KMS-11 (cell line): Measurements from ENCODE around the gene DUOX2.

Experiments used
- H2AFZ ChIP-seq: fragments of 200-600 bp; sonication (generic); 2 replicates; pipeline ENCODE4 v1.6.1; 2016; ENCODE audit warnings: antibody characterized with exemption, mixed run types, low read depth
- H3K27ac ChIP-seq: fragments of 200-600 bp; sonication (generic); 2 replicates; pipeline ENCODE4 v1.6.1; 2016; ENCODE audit warnings: mild to moderate bottlenecking, mixed run types
- H3K27me3 ChIP-seq: fragments of 200-600 bp; sonication (generic); 2 replicates; pipeline ENCODE4 v1.6.1; 2017; ENCODE audit warnings: mild to moderate bottlenecking, low read depth, mixed run types, moderate library complexity; ENCODE audit not compliant: insufficient read depth
- H3K36me3 ChIP-seq: fragments of 200-600 bp; sonication (generic); 2 replicates; pipeline ENCODE4 v1.6.1; 2017; ENCODE audit warnings: mild to moderate bottlenecking, mixed run types; ENCODE audit not compliant: insufficient read depth
- H3K4me1 ChIP-seq: fragments of 200-600 bp; sonication (generic); 2 replicates; pipeline ENCODE4 v1.6.1; 2016; ENCODE audit warnings: mild to moderate bottlenecking, low read depth, mixed run types; ENCODE audit not compliant: poor library complexity, severe bottlenecking
- H3K4me2 ChIP-seq: fragments of 200-600 bp; sonication (generic); 2 replicates; pipeline ENCODE4 v1.7.0; 2016; ENCODE audit warnings: mild to moderate bottlenecking, mixed run types
- H3K4me3 ChIP-seq: fragments of 200-600 bp; sonication (generic); IDR thresholded peaks from 2 replicates; pipeline ENCODE4 v1.6.1; 2017; ENCODE audit warnings: low read depth, low read length, mixed read lengths; ENCODE audit not compliant: insufficient read depth
- H3K79me2 ChIP-seq: fragments of 200-600 bp; sonication (generic); 2 replicates; pipeline ENCODE4 v1.6.1; 2016; ENCODE audit warnings: low read depth, mixed run types; ENCODE audit not compliant: insufficient read depth
- H3K9ac ChIP-seq: fragments of 200-600 bp; sonication (generic); 2 replicates; pipeline ENCODE4 v1.6.1; 2016; ENCODE audit warnings: mild to moderate bottlenecking, mixed run types
- H4K20me1 ChIP-seq: fragments of 200-600 bp; sonication (generic); 2 replicates; pipeline ENCODE4 v1.6.1; 2016; ENCODE audit warnings: mild to moderate bottlenecking, mixed run types; ENCODE audit not compliant: insufficient read depth
- TF ChIP-seq, protein P1 (sequence below): fragments of 200-600 bp; sonication (generic); conservative IDR thresholded peaks from 2 replicates; pipeline ENCODE4 v1.6.1; 2017; ENCODE audit warnings: low read depth, mild to moderate bottlenecking, antibody characterized with exemption, low read length, moderate library complexity, mixed read lengths

DUOX2 gene

DNA sequence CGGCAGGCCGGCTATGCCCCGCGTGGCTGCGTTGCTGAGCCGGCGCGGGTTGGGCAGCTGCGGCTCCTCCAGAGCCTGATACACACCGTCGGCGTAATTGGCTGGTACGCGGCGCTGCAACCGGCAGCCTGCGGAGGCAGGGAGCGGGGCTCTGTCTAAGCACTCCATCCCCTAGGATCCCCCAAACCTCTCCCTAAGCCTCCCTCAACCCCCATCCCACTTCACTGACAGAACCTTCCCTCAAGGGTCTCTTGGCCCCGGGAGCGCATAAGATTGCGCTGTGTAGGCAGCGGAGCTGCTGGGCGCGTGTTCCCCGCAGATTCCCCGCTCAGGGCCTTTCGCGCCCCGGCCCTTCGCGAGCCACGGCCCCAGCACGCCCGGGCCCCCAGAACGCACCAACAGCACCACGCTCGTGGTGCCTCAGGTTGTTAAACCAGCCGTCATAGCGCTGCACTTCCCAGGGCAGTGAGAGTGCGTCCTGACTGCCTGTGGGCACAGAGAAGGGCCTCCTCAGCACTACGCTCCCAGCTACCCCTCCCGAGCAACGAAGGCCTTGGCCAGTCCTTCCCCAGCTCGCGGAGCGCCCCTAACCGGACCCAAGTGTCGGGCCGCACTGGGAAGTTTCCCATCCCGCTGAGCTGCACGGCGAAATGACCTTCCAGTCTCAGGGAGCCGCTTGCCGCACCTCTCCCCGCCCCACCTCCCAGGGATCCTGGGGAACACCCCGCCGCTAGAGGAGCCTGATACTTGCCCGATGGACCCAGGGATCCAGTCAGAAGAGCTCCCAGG is 1.2 kb downstream of the DUOX2 start:
- Histone ChIP-seq H2AFZ (no peak overlapping the region), H3K4me1 (no peaks in the 10 kb centered on the region), H3K9ac (no peak overlapping the region), H3K36me3 (no peaks in the 10 kb centered on the region), H3K27me3 (peaks cover 25% of the 10 kb centered on the region), H3K27ac (no peak overlapping the region), H3K4me2 (no peak overlapping the region), H4K20me1 (no peaks in the 10 kb centered on the region), H3K4me3 (no peak overlapping the region), H3K79me2 (no peaks in the 10 kb centered on the region)
- TF ChIP-seq, protein P1, sequence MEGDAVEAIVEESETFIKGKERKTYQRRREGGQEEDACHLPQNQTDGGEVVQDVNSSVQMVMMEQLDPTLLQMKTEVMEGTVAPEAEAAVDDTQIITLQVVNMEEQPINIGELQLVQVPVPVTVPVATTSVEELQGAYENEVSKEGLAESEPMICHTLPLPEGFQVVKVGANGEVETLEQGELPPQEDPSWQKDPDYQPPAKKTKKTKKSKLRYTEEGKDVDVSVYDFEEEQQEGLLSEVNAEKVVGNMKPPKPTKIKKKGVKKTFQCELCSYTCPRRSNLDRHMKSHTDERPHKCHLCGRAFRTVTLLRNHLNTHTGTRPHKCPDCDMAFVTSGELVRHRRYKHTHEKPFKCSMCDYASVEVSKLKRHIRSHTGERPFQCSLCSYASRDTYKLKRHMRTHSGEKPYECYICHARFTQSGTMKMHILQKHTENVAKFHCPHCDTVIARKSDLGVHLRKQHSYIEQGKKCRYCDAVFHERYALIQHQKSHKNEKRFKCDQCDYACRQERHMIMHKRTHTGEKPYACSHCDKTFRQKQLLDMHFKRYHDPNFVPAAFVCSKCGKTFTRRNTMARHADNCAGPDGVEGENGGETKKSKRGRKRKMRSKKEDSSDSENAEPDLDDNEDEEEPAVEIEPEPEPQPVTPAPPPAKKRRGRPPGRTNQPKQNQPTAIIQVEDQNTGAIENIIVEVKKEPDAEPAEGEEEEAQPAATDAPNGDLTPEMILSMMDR = no peak

DNA sequence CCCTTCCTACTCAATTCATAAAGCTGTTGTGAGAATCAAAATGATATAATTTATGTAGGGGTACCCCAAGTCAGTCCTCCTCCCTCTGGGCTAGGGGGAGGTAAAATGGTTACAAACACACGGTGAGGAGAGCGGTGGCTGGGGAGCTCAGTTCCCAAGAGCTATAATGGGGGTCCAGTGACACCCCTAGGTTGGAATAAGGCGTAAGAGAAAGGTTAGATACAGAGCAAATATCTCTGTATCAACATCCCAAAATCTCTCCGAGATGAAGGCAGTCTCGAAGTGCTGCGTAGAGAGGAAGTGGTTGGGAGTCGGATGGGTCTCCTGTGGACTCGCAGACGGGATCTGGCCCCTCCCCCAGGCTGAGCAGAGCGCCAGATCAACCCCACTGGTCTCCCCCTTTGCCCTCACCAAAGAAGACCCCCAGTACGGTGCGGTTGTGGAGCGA is 1.8 kb downstream of the DUOX2 start:
- H3K79me2 ChIP-seq = no peaks in the 10 kb centered on the region
- H2AFZ ChIP-seq = no peak overlapping the region
- H3K4me1 ChIP-seq = no peaks in the 10 kb centered on the region
- H3K27me3 ChIP-seq = peaks cover 25% of the 10 kb centered on the region
- no peak overlapping the region for H3K9ac ChIP-seq
- no peaks in the 10 kb centered on the region for H4K20me1 ChIP-seq
- no peak overlapping the region for H3K27ac ChIP-seq
- H3K4me2 ChIP-seq = no peak overlapping the region
- TF ChIP-seq, protein P1 = no peak
- H3K4me3 ChIP-seq = no peak overlapping the region
- no peaks in the 10 kb centered on the region for H3K36me3 ChIP-seq

- Histone ChIP-seq H3K27ac (no peak overlapping the region), H3K4me2 (no peak overlapping the region), H3K36me3 (no peaks in the 10 kb centered on the region), H3K9ac (no peak overlapping the region), H3K4me1 (no peaks in the 10 kb centered on the region), H3K27me3 (peaks cover 25% of the 10 kb centered on the region), H3K4me3 (no peak overlapping the region), H3K79me2 (no peaks in the 10 kb centered on the region), H2AFZ (no peak overlapping the region), H4K20me1 (no peaks in the 10 kb centered on the region)
- TF ChIP-seq, protein P1 = no peak
These were observed 2.4 kb downstream of the DUOX2 start for GRCh38 chr15:45111390-45112142.

- no peak overlapping the region for H3K4me2 ChIP-seq
- no peak overlapping the region for H3K4me3 ChIP-seq
- H3K27ac ChIP-seq = no peak overlapping the region
- no peaks in the 10 kb centered on the region for H3K36me3 ChIP-seq
- H4K20me1 ChIP-seq = no peaks in the 10 kb centered on the region
- no peaks in the 10 kb centered on the region for H3K4me1 ChIP-seq
- H2AFZ ChIP-seq = no peak overlapping the region
- TF ChIP-seq, protein P1 = no peak
- no peak overlapping the region for H3K9ac ChIP-seq
- peaks cover 24% of the 10 kb centered on the region for H3K27me3 ChIP-seq
- no peaks in the 10 kb centered on the region for H3K79me2 ChIP-seq
These were observed 3.6 kb downstream of the DUOX2 start for GRCh38 chr15:45110256-45110820.
